ENCODE measurements around the gene TBL1XR1. TPM values are rescaled to one million over a fixed set of nuclear protein-coding genes. Genes with fewer than 3 reads are reported as not detected.

TBL1XR1 gene
- total and polyA plus RNA-seq, 2 of the 4 experiments (the other 2 are of a cell fraction), result 25.2 to 170 TPM

DNA sequence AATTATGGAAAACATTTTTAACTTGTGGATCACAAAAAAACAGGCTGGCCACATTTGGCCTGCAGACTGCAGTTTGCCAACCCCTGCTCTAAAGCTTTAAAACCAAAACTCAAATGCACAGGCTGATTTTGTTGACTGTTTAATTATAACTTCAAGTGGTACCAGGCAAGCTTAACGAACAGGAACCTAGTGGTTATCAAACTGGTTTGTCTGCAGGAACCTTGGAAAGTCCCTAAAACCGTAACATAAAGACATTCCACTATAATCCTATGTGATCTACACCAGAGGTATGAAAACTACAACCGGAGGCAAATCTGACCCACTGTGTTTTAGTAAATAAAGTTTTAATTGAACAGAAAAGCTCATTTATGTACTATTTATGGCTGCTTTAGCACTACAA is 52.4 kb downstream of the TBL1XR1 start:
- BruUV-seq (replicated peaks), result no TSS peak

More for the DNA sequence above, 52.4 kb downstream of the TBL1XR1 start:
- Histone ChIP-seq H3K18ac (ENCODE audit: low read depth, low read length) (no peak overlapping the region), H4K8ac (ENCODE audit: low read depth in 2 of 2, low read length in 2 of 2) (no peak overlapping the region), H3K9me1 (ENCODE audit: insufficient read depth, low read length) (peaks cover 15% of the 10 kb centered on the region; the same call in 1 of the 2 replicates), H3K36me3 (ENCODE audit: control insufficient read depth, insufficient read depth, low read length) (no peaks in the 10 kb centered on the region), H4K91ac (ENCODE audit: insufficient read depth, low read depth, low read length) (no peak overlapping the region), H3K4ac (ENCODE audit: low read depth, low read length) (no peak overlapping the region), H2BK20ac (ENCODE audit: low read depth, low read length) (no peak overlapping the region), H4K5ac (ENCODE audit: low read depth, low read length) (no peak overlapping the region), H3K23ac (ENCODE audit: low read depth, low read length) (no peak overlapping the region), H3K4me3 (ENCODE audit: insufficient read depth, low read depth, low read length) (no peak overlapping the region), H2BK120ac (ENCODE audit: low read depth, low read length) (no peak overlapping the region), H3K56ac (ENCODE audit: extremely low read depth, insufficient read depth, low read length) (no peak overlapping the region), H3K4me2 (ENCODE audit: low read depth, low read length) (no peak overlapping the region), H3K9me3 (ENCODE audit: control insufficient read depth, insufficient read depth, low read length) (no peaks in the 10 kb centered on the region), H2AK9ac (replicated peaks; ENCODE audit: low read depth, low read length, poor library complexity) (no peak overlapping the region), H2BK5ac (ENCODE audit: low read depth, low read length, poor library complexity, severe bottlenecking) (no peak overlapping the region), H2AK5ac (ENCODE audit: low read depth, low read length) (no peak overlapping the region), H4K20me1 (ENCODE audit: insufficient read depth, low read length) (peaks cover 83% of the 10 kb centered on the region), H2BK15ac (ENCODE audit: low read depth, low read length) (no peak overlapping the region), H3K4me1 (ENCODE audit: control insufficient read depth, insufficient read depth, low read length) (peaks cover 5% of the 10 kb centered on the region), H3K79me1 (ENCODE audit: low read depth in 1 of 2, low read length in 2 of 2) (peaks cover 28 to 72% of the 10 kb centered on the region in 2 experiments), H2AFZ (replicated peaks; ENCODE audit: low read length, poor library complexity) (no peak overlapping the region), H3K27me3 (ENCODE audit: control insufficient read depth, insufficient read depth, low read length) (no peaks in the 10 kb centered on the region), H3K27ac (ENCODE audit: insufficient read depth, low read length) (no peak overlapping the region), H3K14ac (replicated peaks; ENCODE audit: low read depth, low read length) (no peak overlapping the region), H3K9ac (ENCODE audit: low read depth, low read length) (no peak overlapping the region)
- in situ Hi-C loops (cut with MboI; ENCODE audit: low sequenced_read_pairs) (no loop called here), dilution Hi-C loops (cut with HindIII; ENCODE audit: low sequenced_read_pairs, unreplicated experiment) (no loop called here), intact Hi-C loops (cut with micrococcal nuclease) (no loop called here)
- DNase-seq (no peak), ATAC-seq (ENCODE audit: low read depth) (no peak)
- CTCF ChIA-PET, result no interaction called here
- TF ChIP-seq BHLHE40 (IDR thresholded peaks at IDR 0.05; ENCODE audit: low read depth, low read length), result no peak
- no peak for TF ChIP-seq FOS (IDR thresholded peaks at IDR 0.05; ENCODE audit: low read depth, low read length)
- TF ChIP-seq, protein P1, sequence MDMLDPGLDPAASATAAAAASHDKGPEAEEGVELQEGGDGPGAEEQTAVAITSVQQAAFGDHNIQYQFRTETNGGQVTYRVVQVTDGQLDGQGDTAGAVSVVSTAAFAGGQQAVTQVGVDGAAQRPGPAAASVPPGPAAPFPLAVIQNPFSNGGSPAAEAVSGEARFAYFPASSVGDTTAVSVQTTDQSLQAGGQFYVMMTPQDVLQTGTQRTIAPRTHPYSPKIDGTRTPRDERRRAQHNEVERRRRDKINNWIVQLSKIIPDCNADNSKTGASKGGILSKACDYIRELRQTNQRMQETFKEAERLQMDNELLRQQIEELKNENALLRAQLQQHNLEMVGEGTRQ (IDR thresholded peaks at IDR 0.05; ENCODE audit: low read depth, low read length), result no peak
- no peak for TF ChIP-seq RCOR1 (IDR thresholded peaks at IDR 0.05; ENCODE audit: insufficient replicate concordance, low read length)
- no peak for TF ChIP-seq MXI1 (IDR thresholded peaks at IDR 0.05; ENCODE audit: borderline replicate concordance, low read depth, low read length)
- TF ChIP-seq MAZ (IDR thresholded peaks at IDR 0.05; ENCODE audit: borderline replicate concordance, low read depth, low read length), result no peak
- no peak for TF ChIP-seq CHD1 (IDR thresholded peaks at IDR 0.05; ENCODE audit: low read depth, low read length)
- TF ChIP-seq, protein P2, sequence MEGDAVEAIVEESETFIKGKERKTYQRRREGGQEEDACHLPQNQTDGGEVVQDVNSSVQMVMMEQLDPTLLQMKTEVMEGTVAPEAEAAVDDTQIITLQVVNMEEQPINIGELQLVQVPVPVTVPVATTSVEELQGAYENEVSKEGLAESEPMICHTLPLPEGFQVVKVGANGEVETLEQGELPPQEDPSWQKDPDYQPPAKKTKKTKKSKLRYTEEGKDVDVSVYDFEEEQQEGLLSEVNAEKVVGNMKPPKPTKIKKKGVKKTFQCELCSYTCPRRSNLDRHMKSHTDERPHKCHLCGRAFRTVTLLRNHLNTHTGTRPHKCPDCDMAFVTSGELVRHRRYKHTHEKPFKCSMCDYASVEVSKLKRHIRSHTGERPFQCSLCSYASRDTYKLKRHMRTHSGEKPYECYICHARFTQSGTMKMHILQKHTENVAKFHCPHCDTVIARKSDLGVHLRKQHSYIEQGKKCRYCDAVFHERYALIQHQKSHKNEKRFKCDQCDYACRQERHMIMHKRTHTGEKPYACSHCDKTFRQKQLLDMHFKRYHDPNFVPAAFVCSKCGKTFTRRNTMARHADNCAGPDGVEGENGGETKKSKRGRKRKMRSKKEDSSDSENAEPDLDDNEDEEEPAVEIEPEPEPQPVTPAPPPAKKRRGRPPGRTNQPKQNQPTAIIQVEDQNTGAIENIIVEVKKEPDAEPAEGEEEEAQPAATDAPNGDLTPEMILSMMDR (conservative IDR thresholded peaks at IDR 0.05; ENCODE audit: low read depth, low read length), result no peak
- no peak for TF ChIP-seq RAD21 (IDR thresholded peaks at IDR 0.05; ENCODE audit: low read length)
- POLR2A ChIA-PET (ENCODE audit: unreplicated experiment), result no interaction called here
- no CpG with 5 or more reads among the region's 3 CpGs for WGBS, 2 experiments (ENCODE audit: extremely low coverage in 2 of 2, insufficient read length in 1 of 2)

Measured in IMR-90 (cell line).